ENCODE results near the gene ITGA11. TPM values are rescaled to one million over a fixed set of nuclear protein-coding genes. Genes with fewer than 3 reads are reported as not detected.

Gene ITGA11
- total RNA-seq, 1 donor from 2014 or later: 0.92 TPM

- TF ChIP-seq CTCF (conservative IDR thresholded peaks at IDR 0.05): no peak
- Mint-ChIP-seq H3K36me3 (no peaks in the 10 kb centered on the region), H3K4me3 (no peak overlapping the region), H3K9me3 (no peaks in the 10 kb centered on the region), H3K27ac (peak overlapping the region; percentile 46), H3K27me3 (no peaks in the 10 kb centered on the region), H3K4me1 (ENCODE audit: unreplicated experiment) (peaks cover 26% of the 10 kb centered on the region)
- peak; percentile 64 for DNase-seq (ENCODE audit: extremely low spot score, unreplicated experiment)
These were observed 124.6 kb downstream of the ITGA11 start for GRCh38 chr15:68307131-68307928.

- no peak overlapping the region for H3K27ac Mint-ChIP-seq
- H3K4me3 Mint-ChIP-seq: no peak overlapping the region
- DNase-seq (ENCODE audit: extremely low spot score, unreplicated experiment): peak; percentile 60
These were observed 126.5 kb downstream of the ITGA11 start for GRCh38 chr15:68305420-68305871.

GRCh38 chr15:68304589-68305337, 127.2 kb downstream of the ITGA11 start:
- H3K27ac Mint-ChIP-seq: peak overlapping the region; percentile 63
- no peak overlapping the region for H3K4me3 Mint-ChIP-seq
- DNase-seq (ENCODE audit: extremely low spot score, unreplicated experiment): peak; percentile 62
- no peaks in the 10 kb centered on the region for H3K9me3 Mint-ChIP-seq
- H3K27me3 Mint-ChIP-seq: no peaks in the 10 kb centered on the region
- peaks cover 22% of the 10 kb centered on the region for H3K4me1 Mint-ChIP-seq (ENCODE audit: unreplicated experiment)
- H3K36me3 Mint-ChIP-seq: no peaks in the 10 kb centered on the region
- TF ChIP-seq CTCF (conservative IDR thresholded peaks at IDR 0.05): no peak

More at GRCh38 chr15:68305420-68305871, 126.5 kb downstream of the ITGA11 start:
- H3K27me3 Mint-ChIP-seq: no peaks in the 10 kb centered on the region
- no peak for TF ChIP-seq CTCF (conservative IDR thresholded peaks at IDR 0.05)
- no peaks in the 10 kb centered on the region for H3K36me3 Mint-ChIP-seq
- H3K4me1 Mint-ChIP-seq (ENCODE audit: unreplicated experiment): peaks cover 22% of the 10 kb centered on the region
- H3K9me3 Mint-ChIP-seq: no peaks in the 10 kb centered on the region

GRCh38 chr15:68303560-68304436, 128.2 kb downstream of the ITGA11 start:
- Mint-ChIP-seq H3K4me1 (ENCODE audit: unreplicated experiment) (peaks cover 22% of the 10 kb centered on the region), H3K27me3 (no peaks in the 10 kb centered on the region), H3K27ac (no peak overlapping the region), H3K4me3 (no peak overlapping the region), H3K36me3 (no peaks in the 10 kb centered on the region), H3K9me3 (no peaks in the 10 kb centered on the region)
- TF ChIP-seq CTCF (conservative IDR thresholded peaks at IDR 0.05): no peak
- DNase-seq (ENCODE audit: extremely low spot score, unreplicated experiment): peak; percentile 66

GRCh38 chr15:68303134-68303533, 128.8 kb downstream of the ITGA11 start:
- Mint-ChIP-seq H3K27me3 (no peaks in the 10 kb centered on the region), H3K27ac (no peak overlapping the region), H3K4me1 (ENCODE audit: unreplicated experiment) (peaks cover 22% of the 10 kb centered on the region), H3K4me3 (no peak overlapping the region), H3K9me3 (no peaks in the 10 kb centered on the region), H3K36me3 (no peaks in the 10 kb centered on the region)
- DNase-seq (ENCODE audit: extremely low spot score, unreplicated experiment): no peak
- TF ChIP-seq CTCF (conservative IDR thresholded peaks at IDR 0.05): no peak
